GM19395 (cell line): Measurements from ENCODE around the gene SEMA5A.

ENCODE experiments used
- ATAC-seq: cut with Tn5 transposase; IDR thresholded peaks from one replicate; pipeline ENCODE4 v1.9.1; 2021; ENCODE audit warnings: mild to moderate bottlenecking, moderate library complexity; ENCODE audit not compliant: unreplicated experiment

Gene SEMA5A

DNA sequence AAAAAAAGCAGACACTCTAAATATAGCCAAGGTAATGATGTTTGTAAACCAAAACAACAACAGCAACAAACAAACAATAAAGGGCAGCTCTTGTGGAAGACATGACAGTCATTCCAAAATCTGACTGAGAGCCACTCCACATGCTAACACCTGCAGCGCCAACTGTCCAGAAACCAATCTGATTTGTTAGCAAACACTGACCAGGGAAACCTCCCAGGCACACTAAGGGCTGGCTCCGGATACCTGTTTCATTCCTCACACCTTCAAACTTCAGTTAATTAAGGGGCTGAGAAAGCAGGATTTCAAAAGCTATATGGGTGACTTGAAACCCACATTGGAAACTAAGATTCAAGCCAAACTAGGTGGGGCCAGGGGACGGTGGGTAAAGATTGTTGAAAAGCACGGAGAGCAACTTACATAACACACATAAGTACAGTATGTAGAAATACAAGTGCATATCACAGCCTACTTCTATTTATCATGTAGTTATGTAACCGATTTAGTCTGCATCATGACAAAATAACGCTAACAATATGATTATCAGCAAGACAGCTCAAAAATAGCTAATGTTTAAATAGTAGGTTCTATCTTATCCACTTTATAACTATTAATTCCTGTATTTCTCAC is 203.6 kb downstream of the SEMA5A start:
- ATAC-seq = no peak

DNA sequence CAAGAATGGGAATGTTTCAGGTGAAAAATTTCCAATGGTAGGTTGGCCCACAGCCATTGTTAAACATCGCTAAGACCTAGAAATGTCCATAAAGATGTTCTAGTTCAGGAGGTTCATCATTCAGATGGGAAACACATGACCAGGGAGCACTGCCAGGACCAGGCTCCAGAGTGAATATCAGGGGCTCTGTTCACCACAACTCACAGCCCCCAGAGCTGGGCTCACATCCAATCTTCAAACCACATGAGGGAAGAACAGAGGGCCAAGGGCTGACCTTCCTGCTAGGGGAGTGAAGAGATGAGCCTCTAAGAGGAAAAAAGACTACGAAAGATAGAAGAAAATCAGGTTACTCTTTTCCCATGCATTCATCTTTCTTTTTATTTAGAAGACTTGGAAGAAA is 205.8 kb downstream of the SEMA5A start:
- ATAC-seq = no peak

GRCh38 chr5:9339206-9339818 is 206.6 kb downstream of the SEMA5A start:
- ATAC-seq = no peak

GRCh38 chr5:9338796-9339195 is 207.1 kb downstream of the SEMA5A start:
- ATAC-seq = no peak

GRCh38 chr5:9337928-9338595 is 207.8 kb downstream of the SEMA5A start:
- ATAC-seq = no peak

GRCh38 chr5:9335754-9336495 is 209.9 kb downstream of the SEMA5A start:
- no peak for ATAC-seq

DNA sequence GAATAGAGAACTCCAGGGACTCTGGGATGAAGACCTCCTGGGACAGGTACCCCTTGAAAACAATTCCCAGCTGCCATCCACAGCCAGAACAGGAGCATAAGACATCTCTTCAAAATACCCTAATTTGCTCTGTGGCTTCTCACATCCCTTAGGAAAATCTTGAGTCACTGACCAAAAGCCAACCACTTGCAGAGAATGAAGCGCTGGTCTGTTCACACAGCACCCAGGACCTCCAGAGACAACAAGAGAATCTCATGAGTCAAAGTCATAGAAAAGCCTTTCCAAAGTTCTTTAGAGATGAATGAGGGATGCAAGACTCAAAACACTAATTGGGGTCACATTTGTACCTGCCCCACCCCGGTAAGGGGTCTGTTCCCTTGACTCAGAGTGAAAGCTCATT is 210.6 kb downstream of the SEMA5A start:
- no peak for ATAC-seq

DNA sequence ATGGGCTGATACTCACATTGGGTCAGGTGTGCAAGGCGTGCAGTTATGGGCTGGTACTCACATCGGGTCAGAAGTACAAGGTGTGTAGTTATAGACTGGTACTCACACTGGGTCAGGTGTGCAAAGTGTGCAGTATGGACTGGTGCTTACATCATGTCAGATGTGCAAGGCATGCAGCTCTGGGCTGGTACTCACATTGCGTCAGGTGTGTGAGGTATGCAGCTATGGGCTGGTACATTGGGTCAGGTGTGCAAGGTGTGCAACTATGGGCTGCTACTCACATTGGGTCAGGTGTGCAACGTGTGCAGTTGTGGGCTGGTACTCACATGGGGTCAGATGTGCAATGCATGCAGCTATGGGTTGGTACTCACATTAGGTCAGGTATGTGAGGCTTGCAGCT is 213.8 kb downstream of the SEMA5A start:
- no peak for ATAC-seq

GRCh38 chr5:9331372-9331771 is 214.5 kb downstream of the SEMA5A start:
- ATAC-seq = no peak

DNA sequence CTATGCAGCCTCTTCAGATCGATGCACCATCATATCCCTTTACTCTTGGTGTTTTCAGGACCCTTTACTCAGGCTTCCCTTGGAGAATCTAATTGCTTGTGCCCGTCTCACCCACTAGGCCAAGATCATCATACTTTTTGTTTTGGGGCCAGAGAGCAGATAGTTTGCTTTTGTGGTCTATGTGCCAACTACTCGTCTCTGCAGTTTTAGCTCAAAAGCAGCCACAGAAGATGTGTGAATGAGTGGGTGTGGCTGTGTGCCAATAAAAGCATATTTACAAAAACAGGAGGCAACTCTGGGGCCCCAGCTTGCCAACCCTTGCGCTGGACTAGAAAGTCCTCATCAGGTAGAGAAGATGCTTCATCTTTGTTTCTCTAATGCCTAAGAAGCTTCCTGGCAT is 216.8 kb downstream of the SEMA5A start:
- ATAC-seq = no peak

DNA sequence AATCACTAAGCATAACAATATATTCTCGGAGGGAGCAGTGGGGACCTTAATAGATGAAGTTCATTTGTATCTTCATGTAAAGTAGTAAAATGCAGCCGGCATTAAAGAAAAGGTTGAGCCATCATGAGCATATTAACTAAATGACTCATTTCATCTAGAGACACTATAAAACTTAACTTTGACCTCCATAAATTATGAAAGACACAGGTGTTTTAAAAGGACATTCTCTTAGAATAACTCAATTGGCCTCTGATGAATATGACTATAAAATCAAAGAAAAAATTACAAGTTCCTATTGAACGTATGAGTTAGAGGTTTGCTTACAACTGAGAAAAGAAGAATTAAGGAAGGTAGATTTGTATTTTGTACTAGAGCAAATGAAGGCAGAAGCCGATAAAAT is 220.3 kb downstream of the SEMA5A start:
- no peak for ATAC-seq

DNA sequence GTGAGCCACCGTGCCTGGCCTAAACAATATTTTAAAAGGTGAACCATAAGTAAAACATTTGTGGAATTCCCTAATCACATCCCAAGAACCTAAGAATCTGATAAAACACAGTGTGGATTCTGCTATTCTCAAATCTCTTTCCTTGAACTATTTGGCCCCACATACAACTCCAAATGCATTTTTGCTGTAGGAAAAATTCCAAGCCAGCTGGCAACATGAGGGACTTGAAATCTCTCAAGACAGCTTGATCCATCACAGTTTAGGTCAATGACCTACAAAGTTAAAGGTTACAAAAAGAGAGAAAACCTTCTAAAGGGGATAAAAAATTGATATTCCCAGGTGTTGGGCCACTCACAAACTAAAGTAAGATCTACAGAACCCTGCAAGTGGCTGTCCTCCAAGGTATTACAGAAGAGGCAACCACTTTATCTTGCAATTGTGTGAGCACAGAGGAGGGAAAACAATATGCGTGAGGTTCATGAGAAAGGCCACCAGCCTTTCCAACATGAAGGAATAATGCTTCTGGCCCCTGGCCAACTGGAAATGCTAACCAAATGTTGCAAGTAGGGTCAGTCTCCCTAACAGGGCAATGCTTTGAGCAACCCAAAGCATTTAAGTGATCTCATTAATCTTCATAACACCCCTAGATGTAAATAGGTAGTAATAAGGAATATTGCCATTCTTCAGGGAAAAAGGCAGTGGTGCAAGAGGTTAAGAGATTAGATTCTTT is 221.4 kb downstream of the SEMA5A start:
- no peak for ATAC-seq

DNA sequence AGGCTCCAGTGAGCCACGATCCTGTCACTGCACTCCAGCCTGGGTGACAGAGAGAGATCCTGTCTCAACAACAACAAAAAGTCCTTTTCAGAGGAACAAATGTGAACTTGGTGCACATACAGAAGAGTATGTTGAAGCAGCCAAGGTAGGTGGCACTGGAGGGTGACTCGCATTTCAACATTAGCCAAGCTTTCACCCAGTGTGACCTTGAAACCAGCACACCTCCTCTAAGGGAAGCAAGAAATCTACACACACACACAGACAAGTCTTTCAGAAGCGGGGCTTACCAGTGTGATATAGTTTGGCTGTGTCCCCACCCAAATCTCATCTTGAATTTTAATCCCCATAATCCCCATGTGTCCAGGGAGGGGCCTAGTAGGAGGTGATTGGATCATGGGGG is 225.2 kb downstream of the SEMA5A start:
- ATAC-seq = no peak

DNA sequence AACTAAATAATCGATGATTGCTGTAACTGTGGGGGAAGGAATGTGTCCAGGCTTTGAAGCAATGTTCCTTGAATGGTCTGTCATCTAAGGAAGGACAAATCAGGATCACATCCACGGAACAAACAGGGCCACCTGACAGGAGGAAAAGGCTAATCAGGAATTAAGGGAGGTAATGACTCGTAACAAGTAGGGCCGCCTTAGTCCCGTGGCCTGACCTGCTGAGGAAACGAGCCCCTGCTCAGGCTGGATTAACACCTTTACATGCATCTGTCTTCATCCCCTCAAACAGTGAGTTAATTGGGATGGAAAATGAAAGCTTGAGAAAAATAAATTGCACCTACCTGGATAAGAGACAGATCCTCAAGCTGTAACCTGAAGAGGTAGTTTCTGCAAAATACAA is 227.8 kb downstream of the SEMA5A start:
- ATAC-seq = no peak

DNA sequence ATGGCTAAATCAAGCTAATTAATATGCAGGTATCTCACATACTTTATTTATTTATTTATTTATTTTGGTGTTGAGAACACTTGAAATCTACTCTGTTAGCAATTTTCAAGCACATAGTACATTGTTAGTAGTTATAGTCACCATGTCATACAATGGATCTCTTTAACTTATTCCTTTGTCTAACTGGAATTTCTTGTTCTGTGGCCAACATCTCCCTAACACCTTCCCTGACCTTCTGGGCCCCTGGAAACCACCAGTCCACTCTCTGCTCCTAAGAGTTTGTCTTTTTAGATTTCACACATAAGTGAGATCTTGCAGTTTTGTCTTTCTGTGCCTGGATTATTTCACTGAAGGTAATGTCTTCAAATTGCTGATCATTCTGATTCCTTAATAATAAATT is 229.1 kb downstream of the SEMA5A start:
- no peak for ATAC-seq

GRCh38 chr5:9316041-9316440 is 229.8 kb downstream of the SEMA5A start:
- no peak for ATAC-seq

GRCh38 chr5:9314558-9314957 is 231.3 kb downstream of the SEMA5A start:
- ATAC-seq = no peak

- no peak for ATAC-seq
Measured at GRCh38 chr5:9313751-9314150, 232.1 kb downstream of the SEMA5A start.

DNA sequence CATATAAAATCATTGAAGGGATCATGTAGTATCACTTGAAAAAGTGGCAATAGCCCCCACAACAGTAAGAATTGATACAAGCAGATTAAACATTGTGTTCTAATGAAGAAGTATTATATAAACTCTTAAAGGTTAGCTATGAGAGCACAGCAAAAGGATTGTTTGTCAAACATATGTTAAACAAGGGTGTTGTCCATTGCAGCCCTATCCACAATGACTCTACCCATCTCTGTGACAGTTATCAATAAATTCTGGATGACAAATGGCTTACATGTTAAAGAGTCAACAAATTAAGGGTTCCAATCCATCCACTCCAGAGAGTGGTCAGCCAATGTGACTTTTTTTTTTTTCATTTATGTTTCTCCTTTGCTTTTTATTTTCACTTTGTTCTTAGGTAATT is 238.7 kb downstream of the SEMA5A start:
- no peak for ATAC-seq

DNA sequence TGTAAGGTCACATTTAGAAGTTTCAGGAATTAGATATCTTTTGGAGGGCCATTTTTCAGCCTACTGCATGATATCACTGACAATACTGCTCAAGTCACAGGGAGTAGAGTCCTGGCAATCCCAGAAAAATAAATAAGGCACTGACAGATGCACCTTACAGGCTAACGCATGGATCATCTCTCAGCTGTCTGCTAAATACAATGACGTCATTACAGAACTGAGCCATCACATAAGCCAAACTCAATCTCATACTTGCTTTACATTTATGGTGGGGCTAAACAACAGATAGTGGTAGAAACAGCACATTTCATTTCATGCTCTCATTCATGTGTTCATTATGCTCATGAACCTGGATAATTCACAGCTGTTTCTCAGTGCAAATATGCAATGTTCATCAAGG is 243.7 kb downstream of the SEMA5A start:
- ATAC-seq = no peak

DNA sequence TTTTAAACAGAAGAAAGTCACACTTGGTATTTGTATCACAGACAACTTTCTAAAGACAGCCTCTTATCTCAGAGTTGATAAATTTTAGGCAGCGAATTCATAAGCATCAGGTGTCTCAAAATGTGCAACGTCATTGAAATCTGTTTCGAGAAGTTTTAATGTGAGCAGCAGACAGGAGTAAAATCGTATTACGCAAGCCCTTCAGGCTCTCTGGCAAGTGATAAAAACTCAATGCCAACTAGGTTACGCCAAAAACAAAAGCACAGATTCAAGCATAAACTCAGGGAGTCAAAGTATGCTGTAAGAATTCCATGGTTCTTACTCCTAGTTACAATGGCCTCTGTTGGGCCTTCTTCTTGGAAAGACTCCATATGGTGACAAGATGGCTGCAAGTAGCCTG is 244.7 kb downstream of the SEMA5A start:
- no peak for ATAC-seq
